ENCODE measurements around the gene SRGAP2C.
"Not testable (repeated sequence)": the region's sequence is repeated elsewhere in the genome, so short reads cannot be mapped to it uniquely, and the experiment has no call there.

The SRGAP2C gene

DNA sequence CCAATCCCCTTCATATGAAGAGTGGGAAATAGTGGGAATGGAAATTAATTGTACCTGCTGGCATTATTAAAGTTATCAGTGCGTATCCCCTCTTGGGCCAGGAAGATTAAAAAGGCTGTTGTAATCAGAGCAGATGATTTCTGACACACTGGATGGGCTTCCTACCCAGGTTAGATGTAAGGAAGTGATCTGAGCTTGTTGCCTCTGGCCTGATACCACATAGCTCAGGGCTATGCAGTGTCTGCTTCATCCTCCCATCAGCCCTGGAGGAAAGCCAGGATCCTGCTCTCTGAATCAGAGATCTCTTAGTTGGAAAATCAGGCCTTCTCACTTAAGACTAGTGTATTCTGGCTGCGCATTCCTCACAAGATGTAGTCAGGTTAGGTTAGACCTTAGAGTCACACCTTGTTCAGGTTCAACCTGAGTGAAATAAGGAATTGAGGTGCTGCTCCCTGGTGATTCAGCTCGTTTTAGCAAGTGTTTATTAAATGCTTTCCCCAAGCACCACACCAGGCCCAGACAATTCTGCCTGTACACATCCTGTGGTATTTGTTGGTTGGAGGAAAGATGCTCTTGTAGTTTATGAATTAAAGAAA, 158.6 kb downstream of the SRGAP2C start:
- not testable (repeated sequence) for DNase-seq

DNA sequence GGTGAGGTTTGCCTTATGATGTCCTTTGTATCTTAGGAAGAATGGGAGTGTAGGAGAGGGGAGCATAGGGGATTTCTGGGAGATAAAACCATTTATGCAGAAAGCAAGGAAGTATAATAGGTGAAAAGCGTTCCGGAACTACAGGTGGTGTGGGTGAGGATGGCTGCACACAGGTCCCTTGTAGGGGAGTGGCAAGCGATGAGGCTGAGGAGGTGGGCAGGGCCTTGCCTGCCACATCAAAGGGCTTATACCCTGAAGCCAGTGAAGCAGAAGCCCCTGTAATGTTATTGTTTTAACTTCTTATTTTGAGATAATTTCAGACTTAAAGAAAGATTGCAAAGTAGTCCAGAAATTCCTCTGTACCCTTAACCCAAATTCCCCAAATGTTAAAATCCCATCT, 159.6 kb downstream of the SRGAP2C start:
- DNase-seq = not testable (repeated sequence)

DNA sequence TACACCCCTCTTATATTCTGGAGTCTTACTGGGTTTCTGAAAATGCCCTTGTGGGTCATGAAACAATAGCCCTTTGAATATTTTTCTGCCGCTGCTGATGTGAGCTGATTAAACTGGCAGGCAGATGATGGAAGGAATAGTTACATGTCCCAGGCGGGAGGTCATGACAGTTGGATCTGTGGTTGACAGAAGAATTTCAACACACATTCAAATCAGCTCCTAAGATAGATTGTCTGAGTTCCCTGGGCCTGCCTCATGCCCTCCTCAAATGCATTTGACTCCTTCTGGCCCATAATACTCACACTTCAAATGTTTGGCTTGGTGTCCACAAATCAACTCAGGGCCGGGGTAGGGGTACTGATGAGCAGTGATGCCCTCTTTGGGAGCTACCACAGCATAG, 161.9 kb downstream of the SRGAP2C start:
- DNase-seq = not testable (repeated sequence)

DNA sequence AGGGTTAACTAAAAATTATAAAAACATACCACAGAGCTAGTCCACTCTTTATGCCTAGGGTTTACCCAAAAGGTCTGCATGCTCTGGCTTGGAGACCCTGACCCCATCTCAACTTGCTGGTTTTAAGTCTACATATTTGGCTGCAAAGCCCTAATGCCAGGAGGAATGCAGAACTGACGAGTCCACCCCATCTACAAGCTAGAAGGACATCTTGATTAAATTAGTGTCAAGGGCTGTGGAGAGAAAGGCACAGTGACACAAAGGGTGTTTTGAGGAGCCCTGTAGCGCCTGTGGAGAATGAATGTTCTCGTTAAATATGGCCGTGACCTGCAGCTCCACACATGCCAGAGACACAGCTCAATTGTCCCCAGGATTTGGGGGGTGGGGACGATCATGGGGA, 162.7 kb downstream of the SRGAP2C start:
- DNase-seq = not testable (repeated sequence)

- DNase-seq = not testable (repeated sequence)
Observed at GRCh38 chr1:121348115-121348514, 163.3 kb downstream of the SRGAP2C start.

- DNase-seq = not testable (repeated sequence)
Observed at GRCh38 chr1:121349332-121349967, 164.7 kb downstream of the SRGAP2C start.

DNA sequence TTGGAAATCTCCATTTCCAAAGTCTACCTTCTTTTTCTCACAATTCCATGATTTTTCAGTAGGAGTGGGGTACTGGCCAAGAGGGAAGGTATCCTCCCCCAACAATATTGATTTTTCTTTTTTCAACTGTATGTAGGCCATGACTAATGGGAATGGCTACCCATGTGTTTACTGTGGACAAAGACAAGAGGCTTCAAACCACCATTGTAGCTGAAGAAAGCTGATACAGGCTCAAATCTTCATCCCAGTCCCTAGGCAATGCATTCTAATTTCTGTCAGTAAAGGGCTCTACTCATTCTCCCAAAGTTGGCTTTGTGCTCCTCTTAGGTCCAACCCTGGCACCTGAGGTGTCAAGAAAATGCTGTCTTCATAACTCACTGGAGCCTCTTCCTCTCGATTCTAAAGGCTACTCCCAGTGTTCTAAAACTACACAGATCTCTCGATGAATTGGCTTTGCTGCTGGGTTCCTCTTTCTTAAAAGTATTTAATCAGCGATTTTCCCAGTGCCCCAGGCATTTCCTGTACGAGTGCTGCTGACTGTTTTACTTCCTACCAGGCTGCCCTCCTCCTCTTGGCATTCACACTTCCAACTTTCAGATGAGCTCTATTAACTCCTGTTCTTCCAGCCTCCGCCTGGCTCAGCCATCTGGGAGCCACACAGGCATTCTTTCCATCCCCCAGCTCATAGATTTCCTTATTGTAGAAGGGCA, 171.1 kb downstream of the SRGAP2C start:
- DNase-seq = not testable (repeated sequence)

- not testable (repeated sequence) for DNase-seq
Observed at GRCh38 chr1:121356819-121357218, 172.0 kb downstream of the SRGAP2C start.

DNA sequence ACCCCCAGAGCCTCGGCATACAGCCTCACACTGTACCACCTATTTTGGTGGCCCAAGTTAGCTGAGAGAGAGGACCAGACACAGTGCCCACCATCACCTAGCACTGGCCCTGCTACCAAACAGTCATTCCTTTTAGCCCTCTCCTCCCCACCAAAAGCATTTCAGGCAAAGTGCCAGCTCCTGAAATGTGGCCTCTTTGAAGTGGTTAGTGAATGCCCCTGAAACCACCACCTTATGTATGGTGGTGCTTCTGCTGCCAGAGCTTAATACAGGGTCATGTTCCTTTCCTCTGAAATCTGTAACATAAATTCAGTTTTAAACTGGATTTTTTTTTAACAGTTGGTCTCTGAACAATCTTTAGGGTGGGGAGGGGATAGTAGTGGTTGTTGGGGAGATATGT, 175.8 kb downstream of the SRGAP2C start:
- not testable (repeated sequence) for DNase-seq

- not testable (repeated sequence) for DNase-seq
Observed at GRCh38 chr1:121361451-121362233, 176.9 kb downstream of the SRGAP2C start.

DNA sequence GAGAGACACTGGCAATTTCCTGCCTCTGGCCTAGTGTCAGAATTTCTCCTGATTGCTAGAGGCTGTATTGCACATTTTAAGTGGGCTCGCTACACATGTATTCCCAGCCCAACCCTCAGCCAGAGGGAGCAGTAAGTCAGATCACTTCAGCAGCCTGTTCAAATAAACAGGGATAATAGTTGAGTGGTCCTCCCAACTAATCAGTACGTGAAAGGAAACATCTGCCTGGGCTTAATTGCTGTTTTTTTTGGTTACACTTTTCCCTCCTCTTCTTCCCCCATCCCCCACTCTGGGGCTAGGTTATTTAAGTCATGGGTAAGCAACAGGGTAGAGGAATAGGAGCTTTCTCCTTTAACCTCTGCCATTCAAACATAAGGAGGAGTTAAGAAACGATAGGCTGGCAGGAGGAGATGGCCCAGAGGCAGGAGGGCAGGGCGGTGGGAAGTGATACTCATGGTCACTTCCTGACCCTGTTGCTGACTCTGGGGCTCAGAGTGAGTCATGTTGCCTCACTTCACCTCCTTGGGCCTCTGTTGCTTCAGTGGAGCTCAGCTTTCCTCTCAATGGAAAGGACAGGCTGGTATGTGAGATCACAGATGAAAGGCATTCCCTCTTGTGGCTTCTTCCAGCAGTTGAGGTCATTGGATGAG, 177.6 kb downstream of the SRGAP2C start:
- not testable (repeated sequence) for DNase-seq

DNA sequence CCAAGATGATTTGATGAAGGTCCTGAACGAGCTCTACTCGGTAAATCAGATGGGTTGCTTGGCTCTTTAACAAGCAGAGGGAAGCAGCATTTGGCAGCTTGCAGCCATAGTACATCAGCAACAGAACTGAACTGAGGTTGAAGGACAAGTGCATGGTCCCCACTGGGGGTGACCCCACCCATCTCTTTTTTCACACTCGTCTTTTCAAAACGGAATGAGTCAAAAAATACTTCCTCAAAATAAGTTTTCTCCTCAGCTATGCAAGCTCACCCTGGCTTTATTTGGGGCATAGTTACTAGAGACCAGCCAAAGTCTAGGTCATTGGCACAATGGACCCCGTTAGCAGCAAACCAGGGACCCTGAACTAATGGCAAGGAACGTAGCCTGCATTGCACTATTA, 180.5 kb downstream of the SRGAP2C start:
- not testable (repeated sequence) for DNase-seq

- DNase-seq = not testable (repeated sequence)
Observed at GRCh38 chr1:121365723-121366122, 180.9 kb downstream of the SRGAP2C start.

DNA sequence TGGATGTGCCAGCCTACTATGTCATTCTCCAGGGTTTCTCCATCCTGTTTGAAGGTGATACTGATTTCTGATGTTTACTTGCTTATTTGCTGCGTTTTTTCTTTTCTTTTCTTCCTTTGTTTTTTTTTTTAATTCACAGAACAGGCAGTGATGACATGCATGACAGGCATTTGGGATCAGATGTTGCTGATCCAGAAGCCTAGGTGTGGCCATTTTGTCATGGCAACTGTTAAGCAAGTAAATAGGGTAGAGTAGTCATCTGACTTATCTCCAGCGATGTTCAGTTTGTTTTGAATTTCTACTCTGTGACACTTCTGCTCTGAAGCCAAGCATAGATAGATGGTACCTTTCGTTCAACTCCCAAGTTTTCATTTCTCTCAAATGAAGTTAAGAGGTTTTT, 181.4 kb downstream of the SRGAP2C start:
- DNase-seq = not testable (repeated sequence)

- not testable (repeated sequence) for DNase-seq
Observed at GRCh38 chr1:121368910-121369309, 184.1 kb downstream of the SRGAP2C start.

GRCh38 chr1:121369959-121370358, 185.2 kb downstream of the SRGAP2C start:
- not testable (repeated sequence) for DNase-seq

GRCh38 chr1:121374851-121375367, 190.1 kb downstream of the SRGAP2C start:
- DNase-seq = not testable (repeated sequence)

DNA sequence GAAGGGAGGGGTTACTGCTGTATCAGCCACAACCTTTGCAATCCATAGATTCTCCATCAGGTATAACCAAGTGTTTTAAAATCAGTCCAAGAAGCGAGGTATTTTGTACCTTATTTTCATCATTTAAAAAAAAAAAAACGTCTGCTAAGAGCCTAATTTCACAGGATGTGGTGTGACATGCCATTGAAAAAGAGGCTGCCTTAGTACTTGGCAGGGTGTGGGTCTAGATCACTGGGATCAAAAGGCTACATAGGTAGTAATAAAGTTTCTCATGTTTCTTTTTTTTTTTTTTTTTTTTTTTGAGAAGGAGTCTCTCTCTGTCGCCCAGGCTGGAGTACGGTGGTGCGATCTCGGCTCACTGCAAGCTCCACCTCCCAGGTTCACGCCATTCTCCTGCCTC, 192.2 kb downstream of the SRGAP2C start:
- DNase-seq = not testable (repeated sequence)

DNA sequence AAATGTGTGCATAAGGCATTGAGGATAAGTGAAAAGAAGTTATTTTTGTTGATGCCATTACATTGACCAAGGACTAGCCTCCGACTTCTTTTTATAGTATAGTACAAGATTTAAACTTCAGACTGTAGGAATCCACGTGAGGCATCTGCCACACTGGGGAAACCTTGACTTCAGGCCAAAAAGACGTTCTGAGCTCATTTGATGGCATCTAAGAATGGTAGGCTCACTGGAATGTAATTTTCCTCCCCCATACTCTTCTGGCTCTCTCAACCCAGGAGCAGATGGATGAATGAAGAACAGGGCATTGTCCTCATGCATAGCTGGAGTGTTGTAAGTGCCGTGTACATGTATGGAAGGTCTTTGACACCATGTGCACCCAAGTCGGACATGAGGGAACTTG, 194.0 kb downstream of the SRGAP2C start:
- not testable (repeated sequence) for DNase-seq

DNA sequence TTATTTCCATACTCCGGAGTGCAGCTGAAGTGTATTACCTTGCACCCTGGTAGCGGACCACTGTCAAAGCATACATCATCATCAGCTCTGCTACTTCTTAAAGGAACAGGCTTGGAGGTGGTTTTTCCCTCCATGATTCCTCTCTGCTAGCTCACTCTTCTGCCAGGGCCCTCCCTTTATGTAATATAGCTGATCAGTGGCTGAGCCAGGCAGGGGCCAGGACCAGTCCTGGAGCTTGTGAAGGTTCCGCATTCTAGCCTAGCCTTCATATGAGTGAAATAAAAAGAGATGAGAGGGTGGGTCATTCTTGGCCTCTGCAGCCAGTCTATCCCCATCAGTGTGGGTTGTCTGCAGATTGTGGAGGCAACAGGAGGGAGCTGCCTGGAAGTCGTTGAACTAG, 200.0 kb downstream of the SRGAP2C start:
- DNase-seq = not testable (repeated sequence)

DNA sequence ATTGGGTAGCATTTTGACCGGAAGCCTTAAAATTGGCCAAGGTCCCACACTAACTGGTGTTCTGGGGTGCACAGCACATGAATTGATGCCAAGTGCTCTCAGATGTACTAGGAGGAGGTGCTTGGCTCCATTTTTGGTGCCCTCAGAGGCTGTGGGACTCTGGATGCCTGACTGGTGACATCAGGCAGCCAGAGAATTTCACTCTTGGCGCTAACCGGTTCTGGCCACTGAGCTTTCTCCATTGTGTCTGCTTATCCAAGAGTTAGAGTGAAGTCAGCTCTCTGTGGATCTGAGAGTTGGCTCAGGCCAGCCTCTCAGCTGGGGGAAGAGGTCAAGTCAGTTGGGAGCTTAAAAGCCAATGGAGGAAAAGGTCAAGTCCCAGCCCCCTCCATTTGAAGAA, 200.4 kb downstream of the SRGAP2C start:
- not testable (repeated sequence) for DNase-seq

- DNase-seq = not testable (repeated sequence)
Observed at GRCh38 chr1:121385563-121386288, 201.0 kb downstream of the SRGAP2C start.

Data from NCI-H2107 (cell line).